HCT116 (cell line): ENCODE data around the gene CRAT.

Experiments
- EGR1 ChIP-seq: IDR thresholded peaks from 2 replicates; pipeline ENCODE4 v1.6.1; 2012; ENCODE audit warnings: low read depth
- EZH2 ChIP-seq: fragments of 200-600 bp; sonication (generic); IDR thresholded peaks from 2 replicates; pipeline ENCODE4 v1.6.1; 2017; ENCODE audit warnings: antibody characterized with exemption, mixed run types
- EZH2phosphoT487 ChIP-seq: fragments of 200-600 bp; IDR thresholded peaks from 2 replicates; pipeline ENCODE4 v1.6.1; 2018; ENCODE audit warnings: antibody characterized with exemption, borderline replicate concordance
- JUND ChIP-seq: IDR thresholded peaks from 2 replicates; pipeline ENCODE4 v1.6.1; 2012
- POLR2A ChIP-seq: IDR thresholded peaks from 2 replicates; pipeline ENCODE4 v1.7.0; 2011; ENCODE audit warnings: borderline replicate concordance; ENCODE audit not compliant: insufficient read depth, insufficient read length; ENCODE audit errors: extremely low read depth
- POLR2AphosphoS5 ChIP-seq: IDR thresholded peaks from 2 replicates; pipeline ENCODE4 v1.6.1; 2011; ENCODE audit warnings: mild to moderate bottlenecking, low read depth, low read length, moderate library complexity
- RAD21 ChIP-seq: IDR thresholded peaks from 2 replicates; pipeline ENCODE4 v1.6.1; 2012; ENCODE audit warnings: low read depth, mild to moderate bottlenecking
- SIN3A ChIP-seq: IDR thresholded peaks from 2 replicates; pipeline ENCODE4 v1.6.1; 2012; ENCODE audit warnings: low read depth
- ZFX ChIP-seq: fragments of 450-650 bp; IDR thresholded peaks from 2 replicates; pipeline ENCODE4 v1.6.1; 2017
- ZNF274 ChIP-seq: fragments of 200-500 bp; sonication (Bioruptor generic); IDR thresholded peaks from 2 replicates; pipeline ENCODE4 v1.6.1; 2014; ENCODE audit warnings: mild to moderate bottlenecking, low read depth, low read length, inconsistent platforms
- TF ChIP-seq, protein P1 (sequence below), 3 experiments: fragments of 200-600 bp in 1 of 3; sonication (generic) in 1 of 3; IDR thresholded peaks in 2 of 3; conservative IDR thresholded peaks in 1 of 3; 2 replicates each; pipeline ENCODE4 v1.5.1; 2012 to 2017; ENCODE audit warnings: low read depth in 2 of 3, low read length in 2 of 3, antibody characterized with exemption in 1 of 3, borderline replicate concordance in 1 of 3, control low read depth in 1 of 3, mild to moderate bottlenecking in 1 of 3, mixed read lengths in 1 of 3, mixed run types in 1 of 3, moderate library complexity in 1 of 3; ENCODE audit not compliant: insufficient read depth in 1 of 3
- TF ChIP-seq, protein P2 (sequence below): IDR thresholded peaks from 2 replicates; pipeline ENCODE4 v1.6.1; 2012
- TF ChIP-seq, protein P3 (sequence below): IDR thresholded peaks from 2 replicates; pipeline ENCODE4 v1.6.1; 2012; ENCODE audit warnings: low read depth

DNA sequence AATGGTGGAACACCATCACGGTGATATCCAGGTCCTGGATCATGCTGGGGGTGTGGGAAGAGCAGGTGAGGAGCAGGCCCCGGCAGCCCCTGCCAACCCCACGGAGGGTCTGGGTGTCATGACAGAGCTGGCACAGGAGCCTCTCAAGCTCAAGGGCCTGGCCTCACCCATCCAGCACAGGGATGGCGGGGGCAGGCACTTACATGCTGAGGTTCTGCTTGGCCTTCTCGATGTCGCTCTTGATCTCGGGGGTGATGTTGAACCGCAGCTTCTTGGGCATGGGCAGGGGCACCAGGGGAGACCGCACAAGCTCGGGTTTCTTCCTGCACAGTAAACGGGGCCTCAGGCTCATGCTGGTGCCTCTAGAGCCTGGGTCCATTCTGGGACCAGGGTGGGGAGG is 12.3 kb downstream of the CRAT start:
- TF ChIP-seq POLR2A (no peak), POLR2AphosphoS5 (no peak), JUND (no peak), EZH2 (no peak), EZH2phosphoT487 (no peak), RAD21 (no peak), EGR1 (no peak), SIN3A (no peak), ZNF274 (no peak), ZFX (no peak)
- TF ChIP-seq, protein P1, sequence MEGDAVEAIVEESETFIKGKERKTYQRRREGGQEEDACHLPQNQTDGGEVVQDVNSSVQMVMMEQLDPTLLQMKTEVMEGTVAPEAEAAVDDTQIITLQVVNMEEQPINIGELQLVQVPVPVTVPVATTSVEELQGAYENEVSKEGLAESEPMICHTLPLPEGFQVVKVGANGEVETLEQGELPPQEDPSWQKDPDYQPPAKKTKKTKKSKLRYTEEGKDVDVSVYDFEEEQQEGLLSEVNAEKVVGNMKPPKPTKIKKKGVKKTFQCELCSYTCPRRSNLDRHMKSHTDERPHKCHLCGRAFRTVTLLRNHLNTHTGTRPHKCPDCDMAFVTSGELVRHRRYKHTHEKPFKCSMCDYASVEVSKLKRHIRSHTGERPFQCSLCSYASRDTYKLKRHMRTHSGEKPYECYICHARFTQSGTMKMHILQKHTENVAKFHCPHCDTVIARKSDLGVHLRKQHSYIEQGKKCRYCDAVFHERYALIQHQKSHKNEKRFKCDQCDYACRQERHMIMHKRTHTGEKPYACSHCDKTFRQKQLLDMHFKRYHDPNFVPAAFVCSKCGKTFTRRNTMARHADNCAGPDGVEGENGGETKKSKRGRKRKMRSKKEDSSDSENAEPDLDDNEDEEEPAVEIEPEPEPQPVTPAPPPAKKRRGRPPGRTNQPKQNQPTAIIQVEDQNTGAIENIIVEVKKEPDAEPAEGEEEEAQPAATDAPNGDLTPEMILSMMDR (IDR thresholded peaks at IDR 0.05 in 2 of 3, conservative IDR thresholded peaks at IDR 0.05 in 1 of 3; ENCODE audit: borderline replicate concordance in 1 of 3, insufficient read depth in 1 of 3, low read depth in 2 of 3, low read length in 2 of 3), result no peak
- TF ChIP-seq, protein P2, sequence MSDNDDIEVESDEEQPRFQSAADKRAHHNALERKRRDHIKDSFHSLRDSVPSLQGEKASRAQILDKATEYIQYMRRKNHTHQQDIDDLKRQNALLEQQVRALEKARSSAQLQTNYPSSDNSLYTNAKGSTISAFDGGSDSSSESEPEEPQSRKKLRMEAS, result no peak
- TF ChIP-seq, protein P3, sequence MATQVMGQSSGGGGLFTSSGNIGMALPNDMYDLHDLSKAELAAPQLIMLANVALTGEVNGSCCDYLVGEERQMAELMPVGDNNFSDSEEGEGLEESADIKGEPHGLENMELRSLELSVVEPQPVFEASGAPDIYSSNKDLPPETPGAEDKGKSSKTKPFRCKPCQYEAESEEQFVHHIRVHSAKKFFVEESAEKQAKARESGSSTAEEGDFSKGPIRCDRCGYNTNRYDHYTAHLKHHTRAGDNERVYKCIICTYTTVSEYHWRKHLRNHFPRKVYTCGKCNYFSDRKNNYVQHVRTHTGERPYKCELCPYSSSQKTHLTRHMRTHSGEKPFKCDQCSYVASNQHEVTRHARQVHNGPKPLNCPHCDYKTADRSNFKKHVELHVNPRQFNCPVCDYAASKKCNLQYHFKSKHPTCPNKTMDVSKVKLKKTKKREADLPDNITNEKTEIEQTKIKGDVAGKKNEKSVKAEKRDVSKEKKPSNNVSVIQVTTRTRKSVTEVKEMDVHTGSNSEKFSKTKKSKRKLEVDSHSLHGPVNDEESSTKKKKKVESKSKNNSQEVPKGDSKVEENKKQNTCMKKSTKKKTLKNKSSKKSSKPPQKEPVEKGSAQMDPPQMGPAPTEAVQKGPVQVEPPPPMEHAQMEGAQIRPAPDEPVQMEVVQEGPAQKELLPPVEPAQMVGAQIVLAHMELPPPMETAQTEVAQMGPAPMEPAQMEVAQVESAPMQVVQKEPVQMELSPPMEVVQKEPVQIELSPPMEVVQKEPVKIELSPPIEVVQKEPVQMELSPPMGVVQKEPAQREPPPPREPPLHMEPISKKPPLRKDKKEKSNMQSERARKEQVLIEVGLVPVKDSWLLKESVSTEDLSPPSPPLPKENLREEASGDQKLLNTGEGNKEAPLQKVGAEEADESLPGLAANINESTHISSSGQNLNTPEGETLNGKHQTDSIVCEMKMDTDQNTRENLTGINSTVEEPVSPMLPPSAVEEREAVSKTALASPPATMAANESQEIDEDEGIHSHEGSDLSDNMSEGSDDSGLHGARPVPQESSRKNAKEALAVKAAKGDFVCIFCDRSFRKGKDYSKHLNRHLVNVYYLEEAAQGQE, result no peak
